ENCODE results near the gene DDT. TPM values are rescaled to one million over a fixed set of nuclear protein-coding genes. Genes with fewer than 3 reads are reported as not detected.
"Not testable (repeated sequence)": the region's sequence is repeated elsewhere in the genome, so short reads cannot be mapped to it uniquely, and the experiment has no call there.

The DDT gene
- total RNA-seq, 1 experiment from 2014 or later = 137 TPM

DNA sequence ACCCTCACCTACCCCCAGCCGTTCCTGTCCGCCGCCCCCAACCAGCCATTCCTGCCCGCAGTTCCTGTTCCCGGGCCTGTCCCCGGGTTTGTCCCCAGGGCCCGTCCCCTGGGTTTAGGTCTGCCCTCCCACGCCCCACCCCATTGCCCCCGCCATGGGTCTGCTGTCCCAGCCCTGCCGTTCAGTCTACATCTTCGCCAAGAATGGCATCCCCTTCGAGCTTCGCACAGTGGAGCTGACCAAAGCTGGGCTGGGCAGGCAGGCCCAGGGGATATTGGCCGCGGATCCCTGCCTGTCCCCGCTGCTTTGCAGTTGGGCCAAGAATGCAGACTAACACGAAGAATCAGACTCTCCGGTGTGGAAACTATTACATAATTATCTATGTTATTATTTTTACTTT, 24.5 kb downstream of the DDT start:
- CTCF ChIA-PET; H3K9me3 ChIP-seq (ENCODE audit: control insufficient read depth, insufficient read depth, low read depth, low read length); DNase-seq (ENCODE audit: low read depth, low spot score); in situ Hi-C loops (cut with HindIII; ENCODE audit: low pct_unique_long_range_greater_than_20kb, low sequenced_read_pairs); H3K36me3 ChIP-seq (ENCODE audit: control insufficient read depth, insufficient read depth, low read length); ATAC-seq; H3K4me1 ChIP-seq (ENCODE audit: control insufficient read depth, insufficient read depth, low read length); BruUV-seq (replicated peaks); intact Hi-C loops (cut with micrococcal nuclease; ENCODE audit: unreplicated experiment); H3K27me3 ChIP-seq (ENCODE audit: control insufficient read depth, insufficient read depth, low read length); H3K4me3 ChIP-seq (ENCODE audit: low read depth in 2 of 2, low read length in 2 of 2); H3K27ac ChIP-seq (ENCODE audit: low read length); POLR2A ChIA-PET: not testable (repeated sequence)

- H3K9me3 ChIP-seq (ENCODE audit: control insufficient read depth, insufficient read depth, low read depth, low read length); H3K27me3 ChIP-seq (ENCODE audit: control insufficient read depth, insufficient read depth, low read length); CTCF ChIA-PET; H3K27ac ChIP-seq (ENCODE audit: low read length); H3K4me1 ChIP-seq (ENCODE audit: control insufficient read depth, insufficient read depth, low read length); in situ Hi-C loops (cut with HindIII; ENCODE audit: low pct_unique_long_range_greater_than_20kb, low sequenced_read_pairs); BruUV-seq (replicated peaks); POLR2A ChIA-PET; H3K4me3 ChIP-seq (ENCODE audit: low read depth in 2 of 2, low read length in 2 of 2); DNase-seq (ENCODE audit: low read depth, low spot score); ATAC-seq; H3K36me3 ChIP-seq (ENCODE audit: control insufficient read depth, insufficient read depth, low read length); intact Hi-C loops (cut with micrococcal nuclease; ENCODE audit: unreplicated experiment): not testable (repeated sequence)
Observed at GRCh38 chr22:23947391-23947790, 26.9 kb downstream of the DDT start.

GRCh38 chr22:23940166-23940565, 34.1 kb downstream of the DDT start:
- in situ Hi-C loops (cut with HindIII; ENCODE audit: low pct_unique_long_range_greater_than_20kb, low sequenced_read_pairs); H3K27ac ChIP-seq (ENCODE audit: low read length); ATAC-seq; POLR2A ChIA-PET; intact Hi-C loops (cut with micrococcal nuclease; ENCODE audit: unreplicated experiment); H3K9me3 ChIP-seq (ENCODE audit: control insufficient read depth, insufficient read depth, low read depth, low read length); H3K36me3 ChIP-seq (ENCODE audit: control insufficient read depth, insufficient read depth, low read length); CTCF ChIA-PET; DNase-seq (ENCODE audit: low read depth, low spot score); H3K4me3 ChIP-seq (ENCODE audit: low read depth in 2 of 2, low read length in 2 of 2); BruUV-seq (replicated peaks); H3K4me1 ChIP-seq (ENCODE audit: control insufficient read depth, insufficient read depth, low read length); H3K27me3 ChIP-seq (ENCODE audit: control insufficient read depth, insufficient read depth, low read length): not testable (repeated sequence)

DNA sequence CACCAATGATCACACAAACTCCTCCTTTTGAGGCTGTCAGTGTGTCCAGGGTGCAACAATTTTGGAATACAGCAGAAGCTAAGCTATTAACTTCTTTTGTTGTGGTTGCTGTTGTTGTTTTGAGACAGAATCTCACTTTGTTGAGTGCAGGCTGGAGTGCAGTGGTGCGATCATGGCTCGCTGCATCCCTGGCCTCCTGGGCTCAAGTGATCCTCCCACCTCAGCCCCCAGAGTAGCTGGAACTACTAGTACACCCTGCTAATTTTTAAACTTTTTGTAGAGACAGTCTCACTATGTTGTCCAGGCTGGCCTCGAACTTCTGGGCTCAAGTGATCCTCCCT, 35.3 kb downstream of the DDT start:
- Histone ChIP-seq H3K4me1 (ENCODE audit: control insufficient read depth, insufficient read depth, low read length) (no peaks in the 10 kb centered on the region), H3K9me3 (ENCODE audit: control insufficient read depth, insufficient read depth, low read depth, low read length) (no peaks in the 10 kb centered on the region), H3K27me3 (ENCODE audit: control insufficient read depth, insufficient read depth, low read length) (no peaks in the 10 kb centered on the region), H3K36me3 (ENCODE audit: control insufficient read depth, insufficient read depth, low read length) (no peaks in the 10 kb centered on the region), H3K4me3 (ENCODE audit: low read depth in 2 of 2, low read length in 2 of 2) (no peak overlapping the region), H3K27ac (ENCODE audit: low read length) (no peak overlapping the region)
- ChIA-PET CTCF (no interaction called here), POLR2A (no interaction called here)
- BruUV-seq (replicated peaks) = no TSS peak
- TF ChIP-seq CTCF (IDR thresholded peaks at IDR 0.05) = no peak
- TF ChIP-seq SIN3A (IDR thresholded peaks at IDR 0.05; ENCODE audit: borderline replicate concordance, insufficient read depth, low read depth, low read length) = no peak
- no peak for TF ChIP-seq POLR2AphosphoS5 (IDR thresholded peaks at IDR 0.05; ENCODE audit: low read depth, low read length)
- no peak for TF ChIP-seq TCF7L2 (IDR thresholded peaks at IDR 0.05; ENCODE audit: low read depth, low read length)
- in situ Hi-C loops (cut with HindIII; ENCODE audit: low pct_unique_long_range_greater_than_20kb, low sequenced_read_pairs) (no loop called here), intact Hi-C loops (cut with micrococcal nuclease; ENCODE audit: unreplicated experiment) (no loop called here)
- no peak for ATAC-seq
- no peak for DNase-seq (ENCODE audit: low read depth, low spot score)
